DOHH2 (cell line): ENCODE measurements around the gene TJP2.

ENCODE experiments used
- CTCF ChIP-seq: fragments of 200-600 bp; sonication (generic); IDR thresholded peaks from one replicate; pipeline ENCODE4 v1.5.1; 2014; ENCODE audit warnings: antibody characterized with exemption, mild to moderate bottlenecking, low read depth, low read length; ENCODE audit not compliant: poor library complexity, severe bottlenecking
- EZH2phosphoT487 ChIP-seq: fragments of 200-600 bp; sonication (generic); IDR thresholded peaks from 2 replicates; pipeline ENCODE4 v1.6.1; 2017; ENCODE audit warnings: borderline replicate concordance, mild to moderate bottlenecking, antibody characterized with exemption, low read length, moderate library complexity, mixed read lengths

- TF ChIP-seq EZH2phosphoT487 (no peak), CTCF (no peak)
Observed at GRCh38 chr9:69202556-69202955, 28.5 kb downstream of the TJP2 start.
